Fibroblast of lung (primary cell): Measurements from ENCODE around the gene METAP1D. TPM values are rescaled to one million over a fixed set of nuclear protein-coding genes. Genes with fewer than 3 reads are reported as not detected.

Experiments used
- DNase-seq, 2 donors: peaks; one replicate each; pipeline versions ENCODE4 v3.0.0 to v3.0.0-alpha.2; 2010; ENCODE audit warnings: low read depth in 2 of 2
- H2AFZ ChIP-seq: 2 replicates; pipeline ENCODE4 v1.5.1; 2012; ENCODE audit warnings: low read length, control low read depth, inconsistent platforms
- H3K27ac ChIP-seq: 2 replicates; pipeline ENCODE4 v1.5.1; 2011; ENCODE audit warnings: low read length, control low read depth; ENCODE audit not compliant: insufficient read depth
- H3K27me3 ChIP-seq: 2 replicates; pipeline ENCODE4 v1.5.1; 2011; ENCODE audit warnings: mild to moderate bottlenecking, low read length; ENCODE audit not compliant: control insufficient read depth, insufficient read depth
- H3K36me3 ChIP-seq: 2 replicates; pipeline ENCODE4 v1.5.1; 2011; ENCODE audit warnings: low read length; ENCODE audit not compliant: control insufficient read depth, insufficient read depth
- H3K4me1 ChIP-seq: 2 replicates; pipeline ENCODE4 v1.5.1; 2011; ENCODE audit warnings: low read length; ENCODE audit not compliant: control insufficient read depth, insufficient read depth; ENCODE audit errors: extremely low read depth
- H3K4me2 ChIP-seq: 2 replicates; pipeline ENCODE4 v1.5.1; 2011; ENCODE audit warnings: low read length, control low read depth; ENCODE audit not compliant: insufficient read depth; ENCODE audit errors: extremely low read depth
- H3K4me3 ChIP-seq, 4 experiments: fragments of 200-600 bp in 1 of 4; sonication (generic) in 1 of 4; replicated peaks in 1 of 4; 2 replicates each; pipeline ENCODE4 v1.5.1; 2011 to 2016; ENCODE audit warnings: low read length in 4 of 4, low read depth in 3 of 4, mild to moderate bottlenecking in 3 of 4, control low read depth in 2 of 4, inconsistent platforms in 1 of 4, mixed read lengths in 1 of 4; ENCODE audit not compliant: insufficient read depth in 1 of 4; ENCODE audit errors: control extremely low read depth in 1 of 4
- H3K79me2 ChIP-seq: 2 replicates; pipeline ENCODE4 v1.5.1; 2012; ENCODE audit warnings: mild to moderate bottlenecking, low read length, inconsistent platforms; ENCODE audit not compliant: control insufficient read depth, insufficient read depth
- H3K9ac ChIP-seq: 2 replicates; pipeline ENCODE4 v1.5.1; 2011; ENCODE audit warnings: mild to moderate bottlenecking, low read length, control low read depth; ENCODE audit not compliant: insufficient read depth
- H3K9me3 ChIP-seq: 2 replicates; pipeline ENCODE4 v1.5.1; 2012; ENCODE audit warnings: low read depth, low read length; ENCODE audit not compliant: control insufficient read depth, insufficient read depth
- H4K20me1 ChIP-seq: 2 replicates; pipeline ENCODE4 v1.5.1; 2011; ENCODE audit warnings: low read length; ENCODE audit not compliant: control insufficient read depth, insufficient read depth; ENCODE audit errors: extremely low read depth
- CTCF ChIP-seq, 2 donors: IDR thresholded peaks in 1 of 2; conservative IDR thresholded peaks in 1 of 2; 1 replicate in 1 of 2; 2 replicates in 1 of 2; pipeline ENCODE4 v1.5.1; 2011 to 2012; ENCODE audit warnings: low read length in 2 of 2, control low read depth in 1 of 2, inconsistent platforms in 1 of 2, low read depth in 1 of 2, mild to moderate bottlenecking in 1 of 2
- EZH2 ChIP-seq: IDR thresholded peaks from 2 replicates; pipeline ENCODE4 v1.5.1; 2012; ENCODE audit warnings: low read length, control low read depth, mild to moderate bottlenecking; ENCODE audit errors: missing control alignments
- polyA plus RNA-seq, 2 donors: library from polyadenylated mRNA; depleted of rRNA in 1 of 2; stranded (reverse) in 1 of 2; unstranded in 1 of 2; fragments of >200 nt; gene quantifications; 2 replicates each; pipeline ENCODE4 v1.2.1, GENCODE V29; 2011 to 2012; ENCODE audit warnings: missing spikeins in 1 of 2
- total RNA-seq: library from RNA; depleted of rRNA; stranded (reverse); fragments of >200 nt; gene quantifications from 2 replicates; pipeline ENCODE4 v1.2.1, GENCODE V29; 2014

The METAP1D gene
- total and polyA plus RNA-seq, 2 donors (not counting 1 experiment from before 2014, with no cell fraction given), result 6.7 to 6.8 TPM

GRCh38 chr2:172089633-172090032 is 89.9 kb downstream of the METAP1D start:
- Histone ChIP-seq H3K36me3 (no peaks in the 10 kb centered on the region), H3K4me1 (peaks cover 5% of the 10 kb centered on the region), H4K20me1 (no peaks in the 10 kb centered on the region), H3K4me3 (no peak overlapping the region), H2AFZ (no peak overlapping the region), H3K9me3 (no peaks in the 10 kb centered on the region), H3K27me3 (peaks cover 84% of the 10 kb centered on the region), H3K79me2 (no peaks in the 10 kb centered on the region), H3K9ac (no peak overlapping the region), H3K4me2 (no peak overlapping the region), H3K27ac (no peak overlapping the region)
- no peak for TF ChIP-seq CTCF (conservative IDR thresholded peaks at IDR 0.05 in 1 of 2, IDR thresholded peaks at IDR 0.05 in 1 of 2; ENCODE audit: low read depth in 1 of 2, low read length in 2 of 2)
- no peak for TF ChIP-seq EZH2
- no peak for DNase-seq

GRCh38 chr2:172090044-172090961 is 90.5 kb downstream of the METAP1D start:
- no peak overlapping the region for H3K4me2 ChIP-seq
- DNase-seq, result no peak
- no peaks in the 10 kb centered on the region for H4K20me1 ChIP-seq
- H2AFZ ChIP-seq, result no peak overlapping the region
- no peak overlapping the region for H3K27ac ChIP-seq
- no peaks in the 10 kb centered on the region for H3K9me3 ChIP-seq
- no peaks in the 10 kb centered on the region for H3K36me3 ChIP-seq
- H3K4me1 ChIP-seq, result peaks cover 4% of the 10 kb centered on the region
- TF ChIP-seq CTCF (conservative IDR thresholded peaks at IDR 0.05 in 1 of 2, IDR thresholded peaks at IDR 0.05 in 1 of 2; ENCODE audit: low read depth in 1 of 2, low read length in 2 of 2) (no peak), EZH2 (peak; percentile 94)
- H3K4me3 ChIP-seq, result no peak overlapping the region
- H3K79me2 ChIP-seq, result no peaks in the 10 kb centered on the region
- peaks cover 86% of the 10 kb centered on the region for H3K27me3 ChIP-seq
- no peak overlapping the region for H3K9ac ChIP-seq

- DNase-seq, result no peak
- no peaks in the 10 kb centered on the region for H3K79me2 ChIP-seq
- H3K4me1 ChIP-seq, result peaks cover 5% of the 10 kb centered on the region
- H3K36me3 ChIP-seq, result no peaks in the 10 kb centered on the region
- TF ChIP-seq EZH2 (no peak), CTCF (conservative IDR thresholded peaks at IDR 0.05 in 1 of 2, IDR thresholded peaks at IDR 0.05 in 1 of 2; ENCODE audit: low read depth in 1 of 2, low read length in 2 of 2) (no peak)
- no peak overlapping the region for H3K27ac ChIP-seq
- no peak overlapping the region for H3K4me3 ChIP-seq
- H3K9me3 ChIP-seq, result no peaks in the 10 kb centered on the region
- peaks cover 81% of the 10 kb centered on the region for H3K27me3 ChIP-seq
- no peak overlapping the region for H2AFZ ChIP-seq
- no peaks in the 10 kb centered on the region for H4K20me1 ChIP-seq
- H3K4me2 ChIP-seq, result no peak overlapping the region
- no peak overlapping the region for H3K9ac ChIP-seq
Observed at GRCh38 chr2:172091000-172091641, 91.4 kb downstream of the METAP1D start.
